A549 (cell line): Measurements from ENCODE around the gene SNX30. TPM values are rescaled to one million over a fixed set of nuclear protein-coding genes. Genes with fewer than 3 reads are reported as not detected.
A peak's percentile ranks its signal among the peaks of the same experiment; 100 is the strongest.

Experiments
- ATAC-seq, 2 experiments: fragments of 200-7000 bp in 1 of 2; fragments of >200 bp in 1 of 2; cut with Nextera tagmentation in 1 of 2; cut with Tn5 transposase in 1 of 2; 3 replicates each; pipeline versions ENCODE4 v1.8.0 to v1.9.1; 2018 to 2020; ENCODE audit warnings: mild to moderate bottlenecking in 1 of 2, moderate library complexity in 1 of 2
- CTCF ChIA-PET: fragments of 300-600 bp; sonication (Branson Sonifier 250); formaldehyde crosslinking; extraction: SDS; loops from one replicate; lab custom pipeline; 2021; ENCODE audit warnings: antibody characterized with exemption, inconsistent platforms; lab: Yijun Ruan, JAX
- POLR2A ChIA-PET: fragments of 350-600 bp; formaldehyde crosslinking; extraction: SDS; loops from one replicate; lab custom pipeline; 2021; ENCODE audit warnings: antibody characterized with exemption, inconsistent platforms; lab: Yijun Ruan, JAX
- DNase-seq, 2 experiments: peaks; one replicate each; pipeline versions ENCODE4 v3.0.0 to v3.0.0-alpha.2; 2011 to 2016; ENCODE audit warnings: low read depth in 1 of 2, low spot score in 1 of 2
- FAIRE-seq: peaks from 2 replicates; lab custom pipeline; 2011; peaks lifted over from hg19 to GRCh38; lab: Jason Lieb, UNC
- H3K27ac ChIP-seq, 2 experiments: fragments of >200 bp; sonication (Bioruptor Twin); formaldehyde crosslinking; 3 replicates each; pipeline ENCODE4 v1.5.1; 2016 to 2017
- H3K4me1 ChIP-seq: fragments of >200 bp; sonication (Bioruptor Twin); formaldehyde crosslinking; 3 replicates; pipeline ENCODE4 v1.6.1; 2016
- H3K4me2 ChIP-seq: fragments of >200 bp; sonication (Bioruptor Twin); formaldehyde crosslinking; 3 replicates; pipeline ENCODE4 v1.6.1; 2016
- H3K4me3 ChIP-seq: fragments of >200 bp; sonication (Bioruptor Twin); formaldehyde crosslinking; 3 replicates; pipeline ENCODE4 v1.5.1; 2016
- H3K9me3 ChIP-seq: fragments of >200 bp; sonication (Bioruptor Twin); formaldehyde crosslinking; 3 replicates; pipeline ENCODE4 v1.6.1; 2016
- CHD2 ChIP-seq: fragments of 150-350 bp; IDR thresholded peaks from 2 replicates; pipeline ENCODE4 v1.6.1; 2014; ENCODE audit warnings: low read length; ENCODE audit not compliant: partially characterized antibody
- CTCF ChIP-seq: fragments of >200 bp; sonication (Bioruptor Twin); formaldehyde crosslinking; IDR thresholded peaks from 3 replicates; pipeline ENCODE4 v1.5.1; 2016
- E2F6 ChIP-seq: IDR thresholded peaks from 2 replicates; pipeline ENCODE4 v1.6.1; 2012; ENCODE audit warnings: low read depth, borderline replicate concordance
- ELK1 ChIP-seq: fragments of 150-350 bp; IDR thresholded peaks from 2 replicates; pipeline ENCODE4 v1.6.1; 2014; ENCODE audit warnings: low read depth, mild to moderate bottlenecking, low read length
- FOSL2 ChIP-seq, 2 experiments: fragments of 450-650 bp in 1 of 2; fragments of >200 bp in 1 of 2; sonication (Bioruptor Twin) in 1 of 2; formaldehyde crosslinking; IDR thresholded peaks; 2 replicates each; pipeline versions ENCODE4 v1.5.0 to v1.6.1; 2016 to 2020; ENCODE audit warnings: mild to moderate bottlenecking in 1 of 2, moderate library complexity in 1 of 2
- HOXA7 ChIP-seq: fragments of 250-450 bp; sonication (Bioruptor Pico); IDR thresholded peaks from 2 replicates; pipeline ENCODE4 v1.5.0; 2020; ENCODE audit warnings: mild to moderate bottlenecking, moderate library complexity
- MYC ChIP-seq: IDR thresholded peaks from 2 replicates; pipeline ENCODE4 v1.6.1; 2012; ENCODE audit warnings: mild to moderate bottlenecking, inconsistent platforms, low read length, improper control_type of control experiment, borderline replicate concordance
- NFE2L2 ChIP-seq: fragments of 150-350 bp; conservative IDR thresholded peaks from 2 replicates; pipeline ENCODE4 v1.6.1; 2014; ENCODE audit warnings: low read length
- RCOR1 ChIP-seq: fragments of 150-350 bp; IDR thresholded peaks from 2 replicates; pipeline ENCODE4 v1.6.1; 2014; ENCODE audit warnings: antibody characterized with exemption, low read length, low read depth
- TFCP2L1 ChIP-seq: fragments of 250-450 bp; sonication (Bioruptor Pico); IDR thresholded peaks from 2 replicates; pipeline ENCODE4 v1.5.0; 2021; ENCODE audit warnings: mild to moderate bottlenecking
- USF2 ChIP-seq: fragments of 450-650 bp; IDR thresholded peaks from 2 replicates; pipeline ENCODE4 v1.6.1; 2014; ENCODE audit warnings: antibody characterized with exemption
- ZNF302 ChIP-seq: fragments of 250-450 bp; sonication (Bioruptor Pico); IDR thresholded peaks from 2 replicates; pipeline ENCODE4 v1.9.0; 2021; ENCODE audit warnings: inconsistent platforms, mild to moderate bottlenecking, moderate library complexity
- WGBS: methylation state at CpG from one replicate; pipeline ENCODE4 v1.1.6; 2017; ENCODE audit errors: missing lambda C conversion rate; 5-methylcytosine and 5-hydroxymethylcytosine counted together
- polyA plus RNA-seq, 4 experiments: library from polyadenylated mRNA; depleted of rRNA in 3 of 4; stranded (reverse); fragments of >200 nt; fragmentation: RNase III in 1 of 4; extraction: RNeasy Plus Mini Kit Qiagen cat#74134 plus additional on column Dnase treatment in 1 of 4; gene quantifications; 2 replicates in 3 of 4; 3 replicates in 1 of 4; pipeline ENCODE4 v1.2.3, GENCODE V29; 2011 to 2017

SNX30 gene
- polyA plus RNA-seq, 2 of the 4 experiments (the other 2 are of a cell fraction), result 3.1 to 3.6 TPM

GRCh38 chr9:112751056-112751795 is 666 bp downstream of the SNX30 start:
- Histone ChIP-seq H3K4me2 (peak overlapping the region; percentile 95), H3K4me3 (peak overlapping the region; percentile 65), H3K9me3 (no peaks in the 10 kb centered on the region), H3K4me1 (peaks cover 34% of the 10 kb centered on the region), H3K27ac (peak overlapping the region; percentile 86 to 91)
- peak; percentile 61 to 69 for ATAC-seq
- CTCF ChIA-PET, result interaction anchor here (0.6 to 2.6 kb wide), 5 partner anchors 10 to 69 kb away, joined by 3 to 9 read pairs (median 3); no protein-coding TSS in a partner anchor
- POLR2A ChIA-PET, result interaction anchor here (1.1 kb wide), 1 partner anchor 33 kb away, joined by 5 read pairs; the partner anchor contains the start of gene INIP
- TF ChIP-seq ELK1 (no peak), HOXA7 (CRISPR knock-in tag) (no peak), CTCF (no peak), RCOR1 (no peak), TFCP2L1 (CRISPR knock-in tag) (no peak), USF2 (peak; percentile 71), NFE2L2 (no peak), ZNF302 (CRISPR knock-in tag) (no peak), MYC (no peak)
- DNase-seq, result peak; percentile 46 to 64
- 4% methylated on average over 32 of the region's 49 CpGs for WGBS
- FAIRE-seq, result no peak

GRCh38 chr9:112752334-112753125 is 2.0 kb downstream of the SNX30 start:
- Histone ChIP-seq H3K9me3 (no peaks in the 10 kb centered on the region), H3K4me1 (peaks cover 34% of the 10 kb centered on the region), H3K4me2 (peak overlapping the region; percentile 95; the same call in 2 of the 3 replicates), H3K4me3 (no peak overlapping the region), H3K27ac (no peak overlapping the region)
- DNase-seq (no peak), ATAC-seq (no peak), FAIRE-seq (no peak)
- TF ChIP-seq E2F6, result no peak
- 76% methylated on average over 6 of the region's 6 CpGs for WGBS
- ChIA-PET POLR2A (no interaction called here), CTCF (interaction anchor here (1.2 to 1.6 kb wide), 2 partner anchors 22 to 67 kb away, joined by 3 read pairs; no protein-coding TSS in a partner anchor)

GRCh38 chr9:112753725-112754124 is 3.2 kb downstream of the SNX30 start:
- CTCF ChIA-PET, result interaction anchor here (1.2 kb wide), 1 partner anchor 66 kb away, joined by 3 read pairs; no protein-coding TSS in a partner anchor
- Histone ChIP-seq H3K4me2 (0 out of 3 replicates have a peak overlapping the region, but pooled peaks have one; percentile 9), H3K4me1 (peaks cover 34% of the 10 kb centered on the region), H3K4me3 (no peak overlapping the region)
- TF ChIP-seq FOSL2 (IDR thresholded peaks at IDR 0.05), result no peak
- TF ChIP-seq FOSL2 (CRISPR knock-in tag; IDR thresholded peaks at IDR 0.05), result 0 out of 2 replicates have a peak, but pooled peaks have one; percentile 16
- TF ChIP-seq TFCP2L1 (CRISPR knock-in tag), result no peak
- no peak for TF ChIP-seq CHD2
- TF ChIP-seq, all 56 proteins: peak for 1
- WGBS, result 67% methylated on average over 2 of the region's 2 CpGs
- POLR2A ChIA-PET, result no interaction called here
- no peak overlapping the region for H3K27ac ChIP-seq
- H3K9me3 ChIP-seq, result no peaks in the 10 kb centered on the region
- DNase-seq, result no peak
- ATAC-seq, result no peak
- FAIRE-seq, result no peak
